ENCODE data around the gene PRPF40A.

- TF ChIP-seq POLR2AphosphoS5 (IDR thresholded peaks at IDR 0.05; ENCODE audit: low read depth, low read length) (0 out of 2 replicates have a peak, but pooled peaks have one; percentile 44), POLR2A (IDR thresholded peaks at IDR 0.05; ENCODE audit: low read depth, low read length) (no peak), TAF1 (IDR thresholded peaks at IDR 0.05; ENCODE audit: low read depth, low read length) (no peak), POU2F2 (IDR thresholded peaks at IDR 0.05; ENCODE audit: low read depth, low read length) (no peak), PAX5 (IDR thresholded peaks at IDR 0.05; ENCODE audit: insufficient read depth, low read length, severe bottlenecking) (no peak), SPI1 (IDR thresholded peaks at IDR 0.05; ENCODE audit: low read depth, low read length) (no peak)
Measured at GRCh38 chr2:152651834-152652233, 65.4 kb downstream of the PRPF40A start.

All from GM12891 (cell line).